HG03135 (cell line): ENCODE measurements around the gene RAD18.

ENCODE experiments used
- ATAC-seq: cut with Tn5 transposase; IDR thresholded peaks from one replicate; pipeline ENCODE4 v1.9.1; 2021; ENCODE audit warnings: mild to moderate bottlenecking, moderate library complexity; ENCODE audit not compliant: unreplicated experiment

Gene RAD18

GRCh38 chr3:8909160-8909559 is 54.1 kb downstream of the RAD18 start:
- ATAC-seq = no peak

- ATAC-seq = no peak
Measured at GRCh38 chr3:8903191-8903590, 60.1 kb downstream of the RAD18 start.

GRCh38 chr3:8900869-8901268 is 62.4 kb downstream of the RAD18 start:
- no peak for ATAC-seq

- ATAC-seq = no peak
Measured at GRCh38 chr3:8899876-8900460, 63.3 kb downstream of the RAD18 start.

GRCh38 chr3:8895829-8896228 is 67.4 kb downstream of the RAD18 start:
- no peak for ATAC-seq

GRCh38 chr3:8893001-8893400 is 70.3 kb downstream of the RAD18 start:
- ATAC-seq = no peak

GRCh38 chr3:8891774-8892173 is 71.5 kb downstream of the RAD18 start:
- ATAC-seq = no peak

GRCh38 chr3:8891303-8891702 is 72.0 kb downstream of the RAD18 start:
- no peak for ATAC-seq

- no peak for ATAC-seq
Measured at GRCh38 chr3:8888301-8888915, 74.9 kb downstream of the RAD18 start.

- ATAC-seq = no peak
Measured at GRCh38 chr3:8887435-8888300, 75.6 kb downstream of the RAD18 start.

- ATAC-seq = no peak
Measured at GRCh38 chr3:8886546-8886945, 76.7 kb downstream of the RAD18 start.

- no peak for ATAC-seq
Measured at GRCh38 chr3:8885536-8886316, 77.5 kb downstream of the RAD18 start.

GRCh38 chr3:8884630-8885290 is 78.5 kb downstream of the RAD18 start:
- no peak for ATAC-seq

- ATAC-seq = peak; percentile 16
Measured at GRCh38 chr3:8882642-8883041, 80.6 kb downstream of the RAD18 start.

GRCh38 chr3:8882171-8882593 is 81.1 kb downstream of the RAD18 start:
- ATAC-seq = peak; percentile 82

- ATAC-seq = no peak
Measured at GRCh38 chr3:8879347-8879944, 83.8 kb downstream of the RAD18 start.

- no peak for ATAC-seq
Measured at GRCh38 chr3:8875836-8876235, 87.4 kb downstream of the RAD18 start.

- ATAC-seq = no peak
Measured at GRCh38 chr3:8873740-8874139, 89.5 kb downstream of the RAD18 start.

GRCh38 chr3:8872261-8872660 is 91.0 kb downstream of the RAD18 start:
- ATAC-seq = no peak

- ATAC-seq = no peak
Measured at GRCh38 chr3:8871306-8871705, 92.0 kb downstream of the RAD18 start.
